Muscle layer of colon (tissue), 2 donors: ENCODE results near the gene RGS10.
"Not testable (repeated sequence)": the region's sequence is repeated elsewhere in the genome, so short reads cannot be mapped to it uniquely, and the experiment has no call there.

Source experiments
- H3K27ac ChIP-seq: one replicate; pipeline ENCODE4 v1.7.0; 2013; ENCODE audit warnings: low read depth, mild to moderate bottlenecking, low read length, moderate library complexity
- H3K27me3 ChIP-seq, 2 donors: one replicate each; pipeline ENCODE4 v1.7.0; 2013; ENCODE audit warnings: low read length in 2 of 2, mild to moderate bottlenecking in 2 of 2; ENCODE audit not compliant: insufficient read depth in 2 of 2, control insufficient read depth in 1 of 2
- H3K36me3 ChIP-seq: one replicate; pipeline ENCODE4 v1.7.0; 2013; ENCODE audit warnings: mild to moderate bottlenecking, low read length; ENCODE audit not compliant: insufficient read depth
- H3K4me1 ChIP-seq: one replicate; pipeline ENCODE4 v1.7.0; 2013; ENCODE audit warnings: mild to moderate bottlenecking, low read length; ENCODE audit not compliant: insufficient read depth
- H3K4me3 ChIP-seq, 2 donors: one replicate each; pipeline ENCODE4 v1.7.0; 2013; ENCODE audit warnings: low read length in 2 of 2, low read depth in 1 of 2, mild to moderate bottlenecking in 1 of 2, moderate library complexity in 1 of 2
- H3K9ac ChIP-seq: one replicate; pipeline ENCODE4 v1.7.0; 2013; ENCODE audit warnings: low read length
- H3K9me3 ChIP-seq: one replicate; pipeline ENCODE4 v1.7.0; 2013; ENCODE audit warnings: mild to moderate bottlenecking, low read length
- donor health status: abdominal sarcoma.
- donor health status: Adenocarcinoma of cecum.

The RGS10 gene

DNA sequence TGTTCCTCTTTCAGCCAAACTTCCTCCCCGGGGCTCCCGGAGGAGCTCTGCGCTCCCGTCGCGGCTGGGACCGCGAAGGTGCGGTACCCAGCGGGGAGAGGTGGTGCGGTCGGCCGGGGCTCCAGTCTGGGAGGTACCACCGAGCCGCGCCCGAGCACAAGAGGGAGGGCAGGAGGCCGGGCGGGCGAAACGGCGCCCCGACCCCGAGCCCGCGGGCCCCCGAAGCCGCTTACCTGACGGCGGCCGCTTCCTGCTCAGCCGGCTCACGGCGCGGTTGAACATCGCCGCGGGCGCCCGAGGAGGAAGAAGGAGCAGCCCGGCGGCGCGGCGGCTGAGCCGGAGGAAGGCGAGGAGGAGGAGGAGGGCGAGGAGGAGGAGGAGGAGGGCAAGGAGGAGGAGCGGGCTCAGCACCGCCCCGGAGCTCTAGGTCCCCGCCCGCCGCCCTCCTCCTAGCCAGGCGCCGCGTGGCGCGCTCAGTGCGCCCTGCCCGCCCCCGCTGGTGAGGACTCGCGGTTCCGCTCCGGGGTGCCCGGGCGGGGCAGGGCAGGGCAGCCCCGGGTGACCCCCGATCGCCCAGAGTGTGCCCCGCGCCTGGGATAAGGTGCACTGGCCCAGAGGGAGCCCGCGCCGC, at the start of gene RGS10:
TSS of gene RGS10 (minus strand) at position 363 of the 631 bp plus-strand sequence. CDS start at position 282, 81 bp downstream.
- H3K4me1 ChIP-seq, result peaks cover 50% of the 10 kb centered on the region
- H3K36me3 ChIP-seq, result no peaks in the 10 kb centered on the region
- H3K9me3 ChIP-seq, result no peaks in the 10 kb centered on the region
- H3K27ac ChIP-seq, result peak within 1 kb of the TSS; percentile 83
- H3K9ac ChIP-seq, result peak within 1 kb of the TSS; percentile 63
- peak within 1 kb of the TSS; percentile 74 to 79 for H3K4me3 ChIP-seq
- H3K27me3 ChIP-seq, result no peaks in the 10 kb centered on the region

- no peak overlapping the region for H3K27ac ChIP-seq
- no peaks in the 10 kb centered on the region for H3K27me3 ChIP-seq
- no peak overlapping the region for H3K4me3 ChIP-seq
- H3K36me3 ChIP-seq, result peaks cover 15% of the 10 kb centered on the region
- H3K4me1 ChIP-seq, result peaks cover 14% of the 10 kb centered on the region
- H3K9me3 ChIP-seq, result no peaks in the 10 kb centered on the region
- H3K9ac ChIP-seq, result no peak overlapping the region
Observed at GRCh38 chr10:119588071-119588470, 45.6 kb upstream of the RGS10 start.

DNA sequence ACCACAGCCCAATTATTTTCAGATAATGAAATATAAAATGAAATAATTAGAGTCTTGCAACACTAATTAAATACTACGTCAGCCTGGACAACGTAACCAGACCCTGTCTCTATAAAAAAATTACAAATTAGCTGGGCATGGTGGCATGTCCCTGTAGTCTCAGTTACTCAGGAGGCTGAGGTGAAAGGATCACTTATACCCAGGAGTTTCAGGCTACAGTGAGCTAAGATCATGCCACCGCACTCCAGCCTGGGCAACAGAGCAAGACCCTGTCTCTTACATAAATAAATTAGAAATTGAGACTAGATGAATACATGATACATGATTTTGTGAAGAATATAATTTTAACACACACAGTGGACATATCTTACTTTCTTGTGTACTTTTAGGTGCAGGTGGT, 35.8 kb upstream of the RGS10 start:
- Histone ChIP-seq H3K27ac (no peak overlapping the region), H3K36me3 (peaks cover 52% of the 10 kb centered on the region)

GRCh38 chr10:119575991-119576390, 33.5 kb upstream of the RGS10 start:
- Histone ChIP-seq H3K9ac (no peak overlapping the region), H3K27ac (no peak overlapping the region), H3K4me3 (no peak overlapping the region), H3K27me3 (no peaks in the 10 kb centered on the region), H3K36me3 (peaks cover 52% of the 10 kb centered on the region), H3K9me3 (no peaks in the 10 kb centered on the region), H3K4me1 (peaks cover 5% of the 10 kb centered on the region)

More for the DNA sequence above, 35.8 kb upstream of the RGS10 start:
- H3K9me3 ChIP-seq, result no peaks in the 10 kb centered on the region
- no peak overlapping the region for H3K4me3 ChIP-seq
- H3K9ac ChIP-seq, result no peak overlapping the region
- no peaks in the 10 kb centered on the region for H3K27me3 ChIP-seq
- peaks cover 10% of the 10 kb centered on the region for H3K4me1 ChIP-seq

- no peak overlapping the region for H3K4me3 ChIP-seq
- H3K4me1 ChIP-seq, result peaks cover 5% of the 10 kb centered on the region
- H3K9ac ChIP-seq, result no peak overlapping the region
- no peaks in the 10 kb centered on the region for H3K27me3 ChIP-seq
- no peaks in the 10 kb centered on the region for H3K9me3 ChIP-seq
- H3K27ac ChIP-seq, result no peak overlapping the region
- H3K36me3 ChIP-seq, result peaks cover 52% of the 10 kb centered on the region
Observed at GRCh38 chr10:119575506-119575905, 33.0 kb upstream of the RGS10 start.

DNA sequence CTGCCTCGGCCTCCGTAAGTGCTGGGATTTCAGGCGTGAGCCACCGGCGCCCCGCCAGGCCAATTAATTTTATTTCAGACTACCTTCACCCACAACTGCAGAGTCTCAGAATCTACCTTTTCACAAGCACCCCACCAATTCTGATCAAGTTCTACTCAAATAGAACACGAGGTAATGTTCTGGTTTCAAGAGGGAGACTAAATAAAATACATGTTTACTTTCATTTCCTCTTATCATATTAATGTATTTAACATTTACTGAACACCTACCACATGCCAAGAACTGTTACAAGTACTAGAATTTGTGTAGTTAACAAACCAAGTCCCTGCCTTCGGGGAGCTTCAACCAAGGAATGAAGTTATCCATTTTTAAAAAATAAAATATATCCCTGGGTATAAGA, 25.5 kb upstream of the RGS10 start:
- no peaks in the 10 kb centered on the region for H3K9me3 ChIP-seq
- H3K4me1 ChIP-seq, result peaks cover 24% of the 10 kb centered on the region
- no peak overlapping the region for H3K9ac ChIP-seq
- H3K36me3 ChIP-seq, result no peaks in the 10 kb centered on the region
- H3K27ac ChIP-seq, result peak overlapping the region; percentile 44
- no peaks in the 10 kb centered on the region for H3K27me3 ChIP-seq
- H3K4me3 ChIP-seq, result no peak overlapping the region

DNA sequence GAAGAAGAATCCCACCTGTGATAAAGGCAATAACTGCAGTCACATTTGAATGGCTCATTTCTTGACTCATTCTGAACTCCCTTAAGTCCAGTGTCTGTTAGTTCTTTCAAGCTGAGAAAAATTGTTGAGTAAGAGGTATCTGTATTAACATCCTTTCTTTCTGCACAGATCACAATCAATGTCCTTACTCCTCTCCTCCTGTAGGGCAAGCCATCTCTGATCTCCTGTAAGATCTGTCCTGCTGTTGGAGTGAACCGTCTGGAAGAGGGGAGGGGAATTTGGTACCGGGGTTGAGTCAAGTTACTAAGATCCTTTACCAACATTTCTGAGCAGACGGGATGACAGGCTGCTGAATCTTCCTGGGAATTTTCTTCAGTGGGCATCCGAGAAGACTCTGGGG, 19.6 kb upstream of the RGS10 start:
- Histone ChIP-seq H3K9me3 (no peaks in the 10 kb centered on the region), H3K27ac (no peak overlapping the region), H3K27me3 (no peaks in the 10 kb centered on the region), H3K36me3 (no peaks in the 10 kb centered on the region), H3K4me3 (no peak overlapping the region), H3K4me1 (peaks cover 5% of the 10 kb centered on the region), H3K9ac (no peak overlapping the region)

DNA sequence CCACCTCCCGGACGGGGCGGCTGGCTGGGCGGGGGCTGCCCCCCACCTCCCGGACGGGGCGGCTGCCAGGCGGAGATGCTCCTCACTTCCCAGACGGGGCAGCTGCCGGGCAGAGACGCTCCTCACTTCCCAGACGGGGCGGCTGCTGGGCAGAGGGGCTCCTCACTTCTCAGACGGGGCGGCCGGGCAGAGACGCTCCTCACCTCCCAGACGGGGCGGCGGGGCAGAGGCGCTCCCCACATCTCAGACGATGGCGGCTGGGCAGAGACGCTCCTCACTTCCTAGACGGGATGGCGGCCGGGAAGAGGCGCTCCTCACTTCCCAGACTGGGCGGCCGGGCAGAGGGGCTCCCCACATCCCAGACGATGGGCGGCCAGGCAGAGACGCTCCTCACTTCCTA, 17.0 kb upstream of the RGS10 start:
- H3K27me3 ChIP-seq, H3K4me1 ChIP-seq, H3K9ac ChIP-seq, H3K4me3 ChIP-seq, H3K9me3 ChIP-seq, H3K36me3 ChIP-seq, H3K27ac ChIP-seq: not testable (repeated sequence)

DNA sequence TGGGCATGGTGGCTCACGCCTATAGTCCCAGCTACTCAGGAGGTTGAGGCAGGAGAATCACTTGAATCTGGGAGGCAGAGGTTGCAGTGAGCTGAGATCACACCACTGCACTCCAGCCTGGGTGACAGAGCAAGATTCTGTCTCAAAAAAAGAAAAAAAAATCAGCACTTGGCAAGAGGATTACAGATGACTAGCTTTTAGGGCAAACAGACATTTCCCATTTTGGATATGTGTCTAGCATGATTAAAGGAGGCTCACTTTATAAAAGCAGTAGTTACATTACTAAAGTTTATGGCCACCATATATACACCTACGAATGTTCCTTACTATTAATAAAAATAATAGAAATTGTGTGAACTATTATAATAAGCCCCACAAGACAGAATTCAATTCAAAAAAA, 13.6 kb upstream of the RGS10 start:
- not testable (repeated sequence) for H3K36me3 ChIP-seq, H3K4me3 ChIP-seq, H3K4me1 ChIP-seq, H3K9me3 ChIP-seq, H3K9ac ChIP-seq, H3K27me3 ChIP-seq, H3K27ac ChIP-seq

- Histone ChIP-seq H3K4me1 (peaks cover 5% of the 10 kb centered on the region), H3K27ac (no peak overlapping the region), H3K27me3 (no peaks in the 10 kb centered on the region), H3K4me3 (no peak overlapping the region), H3K9me3 (no peaks in the 10 kb centered on the region), H3K36me3 (no peaks in the 10 kb centered on the region), H3K9ac (no peak overlapping the region)
Observed at GRCh38 chr10:119555178-119555784, 12.8 kb upstream of the RGS10 start.

DNA sequence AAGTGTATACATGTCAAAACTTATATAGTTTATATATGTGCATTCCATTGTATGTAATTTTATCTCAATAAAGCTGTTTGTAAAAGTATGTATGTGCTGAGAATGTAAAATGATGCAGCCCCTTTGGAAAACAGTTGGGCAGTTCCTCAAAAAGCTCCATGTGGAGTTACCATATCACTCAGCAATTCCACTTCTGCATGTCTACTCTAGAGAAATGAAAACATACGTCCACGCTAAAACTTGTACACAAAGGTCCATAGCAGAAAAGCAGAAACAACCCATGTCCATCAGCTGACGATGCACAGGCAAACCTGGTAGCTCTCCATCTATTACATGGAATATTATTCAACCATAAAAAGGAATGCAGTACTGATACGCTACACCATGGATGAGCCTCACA, 8.3 kb upstream of the RGS10 start:
- H3K27me3 ChIP-seq, result no peaks in the 10 kb centered on the region
- no peak overlapping the region for H3K27ac ChIP-seq
- no peak overlapping the region for H3K9ac ChIP-seq
- H3K36me3 ChIP-seq, result no peaks in the 10 kb centered on the region
- no peak overlapping the region for H3K4me3 ChIP-seq
- H3K4me1 ChIP-seq, result peaks cover 4% of the 10 kb centered on the region
- H3K9me3 ChIP-seq, result no peaks in the 10 kb centered on the region
